Loucy (cell line): ENCODE data around the gene SLC50A1.

ENCODE experiments used
- CTCF ChIP-seq: fragments of 200-600 bp; sonication (generic); conservative IDR thresholded peaks from 2 replicates; pipeline ENCODE4 v1.5.1; 2014; ENCODE audit warnings: mild to moderate bottlenecking, antibody characterized with exemption, low read length
- EZH2phosphoT487 ChIP-seq: fragments of 200-600 bp; IDR thresholded peaks from 2 replicates; pipeline ENCODE4 v1.6.1; 2018; ENCODE audit warnings: antibody characterized with exemption, mild to moderate bottlenecking, moderate library complexity, borderline replicate concordance

- TF ChIP-seq CTCF = no peak
- TF ChIP-seq EZH2phosphoT487 = no peak
Observed at GRCh38 chr1:155177918-155178281, 42.2 kb downstream of the SLC50A1 start.
